ENCODE measurements around the gene CIC. TPM values are rescaled to one million over a fixed set of nuclear protein-coding genes. Genes with fewer than 3 reads are reported as not detected.

CIC gene
- total RNA-seq, 1 experiment from 2014 or later, result 54.0 TPM

DNA sequence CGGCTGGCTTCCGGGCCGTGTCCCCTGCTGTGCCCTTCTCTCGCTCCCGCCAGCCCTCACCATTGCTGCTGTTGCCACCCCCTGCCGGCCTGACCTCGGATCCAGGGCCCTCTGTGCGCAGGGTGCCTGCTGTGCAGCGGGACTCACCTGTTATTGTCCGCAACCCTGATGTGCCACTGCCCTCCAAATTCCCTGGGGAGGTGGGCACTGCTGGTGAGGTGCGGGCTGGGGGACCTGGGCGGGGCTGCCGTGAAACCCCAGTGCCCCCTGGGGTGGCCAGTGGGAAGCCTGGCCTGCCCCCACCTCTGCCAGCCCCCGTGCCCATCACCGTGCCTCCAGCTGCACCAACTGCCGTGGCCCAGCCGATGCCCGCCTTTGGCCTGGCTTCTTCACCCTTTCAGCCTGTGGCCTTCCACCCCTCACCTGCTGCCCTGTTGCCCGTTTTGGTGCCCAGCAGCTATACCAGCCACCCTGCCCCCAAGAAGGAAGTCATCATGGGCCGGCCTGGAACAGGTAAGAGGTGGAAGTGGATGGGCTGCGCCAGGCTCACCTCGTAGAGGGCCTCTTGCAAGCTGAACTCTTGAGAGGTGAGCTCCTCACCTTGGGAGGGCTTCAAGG, 5.1 kb downstream of the CIC start:
- WGBS (ENCODE audit: extremely low coverage, insufficient read length, low lambda C conversion rate), result no CpG with 5 or more reads among the region's 22 CpGs
- Mint-ChIP-seq H3K36me3 (ENCODE audit: insufficient read depth in 1 of 3, low read depth in 3 of 3) (peaks cover 4 to 23% (median 16%) of the 10 kb centered on the region in 3 experiments; a peak in 6 of 7 replicates), H3K4me1 (peaks cover 22 to 30% of the 10 kb centered on the region in 2 experiments), H3K27ac (no peak overlapping the region), H3K9me3 (no peaks in the 10 kb centered on the region; a peak in 1 of 5 replicates), H3K27me3 (ENCODE audit: low read depth) (no peaks in the 10 kb centered on the region), H3K4me3 (no peak overlapping the region)
- no peak overlapping the region for H2BK120ac ChIP-seq (ENCODE audit: low read depth, low read length, poor library complexity, severe bottlenecking)
- H2BK5ac ChIP-seq (ENCODE audit: insufficient read length, low read length), result no peak overlapping the region
- no peaks in the 10 kb centered on the region for H3K27me3 ChIP-seq (ENCODE audit: insufficient read depth, low read length)
- H3K9me3 ChIP-seq (ENCODE audit: control insufficient read depth, low read depth, low read length), result no peaks in the 10 kb centered on the region
- H2BK12ac ChIP-seq (ENCODE audit: insufficient read length, low read depth, low read length), result no peak overlapping the region
- H3K4me1 ChIP-seq (ENCODE audit: insufficient read depth, low read length), result no peaks in the 10 kb centered on the region; the same call in 1 of the 2 replicates
- H2AK5ac ChIP-seq (ENCODE audit: insufficient read length, low read length), result no peak overlapping the region
- TF ChIP-seq, protein P1, sequence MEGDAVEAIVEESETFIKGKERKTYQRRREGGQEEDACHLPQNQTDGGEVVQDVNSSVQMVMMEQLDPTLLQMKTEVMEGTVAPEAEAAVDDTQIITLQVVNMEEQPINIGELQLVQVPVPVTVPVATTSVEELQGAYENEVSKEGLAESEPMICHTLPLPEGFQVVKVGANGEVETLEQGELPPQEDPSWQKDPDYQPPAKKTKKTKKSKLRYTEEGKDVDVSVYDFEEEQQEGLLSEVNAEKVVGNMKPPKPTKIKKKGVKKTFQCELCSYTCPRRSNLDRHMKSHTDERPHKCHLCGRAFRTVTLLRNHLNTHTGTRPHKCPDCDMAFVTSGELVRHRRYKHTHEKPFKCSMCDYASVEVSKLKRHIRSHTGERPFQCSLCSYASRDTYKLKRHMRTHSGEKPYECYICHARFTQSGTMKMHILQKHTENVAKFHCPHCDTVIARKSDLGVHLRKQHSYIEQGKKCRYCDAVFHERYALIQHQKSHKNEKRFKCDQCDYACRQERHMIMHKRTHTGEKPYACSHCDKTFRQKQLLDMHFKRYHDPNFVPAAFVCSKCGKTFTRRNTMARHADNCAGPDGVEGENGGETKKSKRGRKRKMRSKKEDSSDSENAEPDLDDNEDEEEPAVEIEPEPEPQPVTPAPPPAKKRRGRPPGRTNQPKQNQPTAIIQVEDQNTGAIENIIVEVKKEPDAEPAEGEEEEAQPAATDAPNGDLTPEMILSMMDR (conservative IDR thresholded peaks at IDR 0.05), result no peak
- no peaks in the 10 kb centered on the region for H3K79me2 ChIP-seq (ENCODE audit: insufficient read depth, low read length)
- H4K5ac ChIP-seq (ENCODE audit: insufficient read length, low read depth, low read length), result no peak overlapping the region
- H3K23ac ChIP-seq (ENCODE audit: insufficient read length, low read depth, low read length), result no peak overlapping the region
- no peak overlapping the region for H2BK15ac ChIP-seq (ENCODE audit: low read depth, low read length)
- H3K27ac ChIP-seq (ENCODE audit: insufficient read length, low read depth, low read length), result no peak overlapping the region
- DNase-seq, result no peak
- no peak overlapping the region for H3K4me2 ChIP-seq (ENCODE audit: insufficient read depth, insufficient read length, low read length)
- no peaks in the 10 kb centered on the region for H4K20me1 ChIP-seq (ENCODE audit: control insufficient read depth, insufficient read depth, insufficient read length)
- no peak overlapping the region for H2BK20ac ChIP-seq (ENCODE audit: low read depth, low read length, poor library complexity, severe bottlenecking)
- no peak overlapping the region for H3K18ac ChIP-seq (ENCODE audit: insufficient read length, low read depth, low read length)
- no peak overlapping the region for H4K91ac ChIP-seq (ENCODE audit: insufficient read length, low read depth, low read length)
- H3K56ac ChIP-seq (ENCODE audit: insufficient read length, low read depth, low read length), result no peak overlapping the region
- peaks cover 4% of the 10 kb centered on the region for H3K23me2 ChIP-seq (ENCODE audit: insufficient read length, low read depth, low read length, poor library complexity, severe bottlenecking)
- H3K79me1 ChIP-seq (ENCODE audit: insufficient read depth, low read depth, low read length, poor library complexity, severe bottlenecking), result no peaks in the 10 kb centered on the region
- no peak overlapping the region for H3K9ac ChIP-seq (ENCODE audit: extremely low read depth, insufficient read length, low read length)
- H3K4ac ChIP-seq (ENCODE audit: low read depth, low read length), result no peak overlapping the region
- no peak overlapping the region for H4K8ac ChIP-seq (replicated peaks; ENCODE audit: insufficient read length, low read depth, low read length)
- no peak overlapping the region for H3K14ac ChIP-seq (ENCODE audit: insufficient read depth, low read length)
- no peak overlapping the region for H2AFZ ChIP-seq (ENCODE audit: low read length)
- no peak overlapping the region for H3T11ph ChIP-seq (ENCODE audit: low read length)
